Measurements from ENCODE around the gene FCF1.

Gene FCF1

DNA sequence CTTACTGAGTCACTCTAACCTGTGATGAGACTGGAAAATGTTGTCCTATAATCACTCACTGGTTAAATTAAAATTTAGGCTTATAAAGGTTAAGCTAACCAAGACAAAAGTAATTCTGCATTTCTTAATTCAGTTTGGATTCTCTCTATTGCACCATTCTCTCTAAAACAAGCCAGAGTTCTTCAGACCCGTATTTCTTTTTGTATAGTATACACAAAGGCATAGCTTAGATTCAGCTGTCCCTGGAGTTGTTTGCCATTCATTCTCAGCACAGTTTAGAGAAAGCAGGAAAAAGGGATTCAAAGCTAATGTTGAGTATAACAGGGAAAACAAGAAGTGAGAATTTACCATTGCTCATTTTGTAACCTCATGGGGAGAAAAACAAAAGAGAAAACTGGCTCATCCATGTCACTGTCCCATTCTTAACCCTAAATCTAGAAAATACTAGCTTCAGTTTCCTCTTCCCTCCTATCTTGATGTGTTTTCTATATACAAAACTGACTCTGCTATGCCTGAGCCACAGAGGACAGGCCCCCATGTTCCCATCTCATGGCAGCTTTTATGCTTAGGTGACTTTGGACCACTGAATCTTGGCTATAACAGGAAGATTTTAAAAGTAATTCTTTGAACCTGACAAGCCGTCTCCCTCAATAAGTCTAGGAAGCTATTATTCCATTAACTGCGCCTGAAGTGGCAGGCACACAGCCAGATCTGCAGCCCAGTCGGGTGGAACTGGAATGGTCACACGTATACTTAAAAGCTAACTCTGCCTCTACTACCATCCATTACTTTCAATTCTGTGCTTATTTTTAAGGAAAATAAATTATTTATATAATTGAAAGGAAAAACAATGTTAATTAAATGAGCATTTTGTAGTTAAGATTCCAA, 7.1 kb upstream of the FCF1 start:
- TF ChIP-seq, protein P1, sequence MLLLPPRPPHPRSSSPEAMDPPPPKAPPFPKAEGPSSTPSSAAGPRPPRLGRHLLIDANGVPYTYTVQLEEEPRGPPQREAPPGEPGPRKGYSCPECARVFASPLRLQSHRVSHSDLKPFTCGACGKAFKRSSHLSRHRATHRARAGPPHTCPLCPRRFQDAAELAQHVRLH (tag by site-specific recombination; IDR thresholded peaks at IDR 0.05): no peak
- 0 out of 2 replicates have a peak, but pooled peaks have one; percentile 10 for TF ChIP-seq PRDM6 (tag by site-specific recombination; IDR thresholded peaks at IDR 0.05)
- Histone ChIP-seq H3K27ac (ENCODE audit: extremely low read depth, low read depth, low read length) (no peak overlapping the region), H3K9me3 (ENCODE audit: control insufficient read depth, insufficient read depth, low read depth, low read length) (no peaks in the 10 kb centered on the region), H3K36me3 (ENCODE audit: control insufficient read depth in 2 of 2, insufficient read depth in 1 of 2, low read length in 2 of 2) (no peaks in the 10 kb centered on the region), H3K4me1 (ENCODE audit: control insufficient read depth, insufficient read depth, low read length) (0 out of 2 replicates have a peak, but pooled peaks cover 2% of the 10 kb centered on the region), H3K4me3 (ENCODE audit: low read depth, low read length) (no peak overlapping the region)
- CTCF ChIA-PET: interaction anchor here (0.5 to 0.9 kb wide), 3 partner anchors 93 to 596 kb away, joined by 3 to 5 read pairs (median 3); partner anchors contain the start of gene LTBP2
- POLR2A ChIA-PET: no interaction called here

GRCh38 chr14:74710480-74710879, 2.5 kb upstream of the FCF1 start:
- H3K27ac ChIP-seq (ENCODE audit: extremely low read depth, low read depth, low read length): no peak overlapping the region
- H3K36me3 ChIP-seq (ENCODE audit: control insufficient read depth in 2 of 2, insufficient read depth in 1 of 2, low read length in 2 of 2): peaks cover 9% of the 10 kb centered on the region in 2 experiments; a peak in 2 of 3 replicates
- POLR2A ChIA-PET: no interaction called here
- H3K4me1 ChIP-seq (ENCODE audit: control insufficient read depth, insufficient read depth, low read length): peaks cover 11% of the 10 kb centered on the region
- H3K9me3 ChIP-seq (ENCODE audit: control insufficient read depth, insufficient read depth, low read depth, low read length): no peaks in the 10 kb centered on the region
- H3K4me3 ChIP-seq (ENCODE audit: low read depth, low read length): no peak overlapping the region
- CTCF ChIA-PET: interaction anchor here (0.6 to 0.7 kb wide), 3 partner anchors 53 to 768 kb away, joined by 3 to 6 read pairs (median 3); no protein-coding TSS in a partner anchor
- TF ChIP-seq EGR2 (tag by site-specific recombination; IDR thresholded peaks at IDR 0.05; ENCODE audit: low read depth) (no peak), ZNF114 (tag by site-specific recombination; IDR thresholded peaks at IDR 0.05) (no peak)

- Histone ChIP-seq H3K27ac (ENCODE audit: extremely low read depth, low read depth, low read length) (no peak overlapping the region), H3K36me3 (ENCODE audit: control insufficient read depth in 2 of 2, insufficient read depth in 1 of 2, low read length in 2 of 2) (peaks cover 20 to 21% of the 10 kb centered on the region in 2 experiments), H3K9me3 (ENCODE audit: control insufficient read depth, insufficient read depth, low read depth, low read length) (no peaks in the 10 kb centered on the region), H3K4me1 (ENCODE audit: control insufficient read depth, insufficient read depth, low read length) (peaks cover 9% of the 10 kb centered on the region), H3K4me3 (ENCODE audit: low read depth, low read length) (no peak overlapping the region; the same call in 1 of the 2 replicates)
- POLR2A ChIA-PET: interaction anchor here (0.5 kb wide), 1 partner anchor 127 kb away, joined by 3 read pairs; no protein-coding TSS in a partner anchor
- CTCF ChIA-PET: interaction anchor here (0.7 kb wide), 1 partner anchor 18 kb away, joined by 3 read pairs; no protein-coding TSS in a partner anchor
- no peak for TF ChIP-seq ZNF670 (tag by site-specific recombination; IDR thresholded peaks at IDR 0.05; ENCODE audit: low read depth)
- TF ChIP-seq ZNF10 (tag by site-specific recombination; IDR thresholded peaks at IDR 0.05): no peak
- no peak for TF ChIP-seq FEZF1 (tag by site-specific recombination; IDR thresholded peaks at IDR 0.05)
- TF ChIP-seq KLF9 (tag by site-specific recombination; IDR thresholded peaks at IDR 0.05; ENCODE audit: low read depth): no peak
- TF ChIP-seq ZNF16 (tag by site-specific recombination; IDR thresholded peaks at IDR 0.05; ENCODE audit: low read depth): no peak
- TF ChIP-seq ZNF791 (tag by site-specific recombination; IDR thresholded peaks at IDR 0.05): no peak
- no peak for TF ChIP-seq ZNF202 (tag by site-specific recombination; IDR thresholded peaks at IDR 0.05; ENCODE audit: borderline replicate concordance)
Observed at GRCh38 chr14:74711651-74712050, 1.3 kb upstream of the FCF1 start.

DNA sequence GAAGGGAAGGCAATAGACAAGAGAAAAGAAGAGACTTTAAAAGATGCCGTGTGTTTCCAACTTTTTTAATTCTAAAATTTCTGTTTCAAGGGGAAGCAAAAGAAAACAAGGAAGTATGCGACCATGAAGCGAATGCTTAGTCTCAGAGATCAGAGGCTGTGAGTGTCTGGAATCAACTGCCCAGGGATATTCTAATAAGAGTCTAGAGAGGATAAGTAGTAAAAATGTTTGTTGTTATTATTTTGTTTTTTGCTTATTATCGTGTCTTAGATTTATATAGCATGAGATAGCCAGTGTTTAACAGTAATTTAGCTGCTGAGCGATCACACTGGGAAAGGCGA, 421 bp downstream of the FCF1 start:
- POLR2A ChIA-PET: no interaction called here
- Histone ChIP-seq H3K4me1 (ENCODE audit: control insufficient read depth, insufficient read depth, low read length) (peaks cover 9% of the 10 kb centered on the region), H3K36me3 (ENCODE audit: control insufficient read depth in 2 of 2, insufficient read depth in 1 of 2, low read length in 2 of 2) (peaks cover 35% of the 10 kb centered on the region in 2 experiments), H3K27ac (ENCODE audit: extremely low read depth, low read depth, low read length) (0 out of 2 replicates have a peak overlapping the region, but pooled peaks have one; percentile 24), H3K4me3 (ENCODE audit: low read depth, low read length) (peak overlapping the region; percentile 99), H3K9me3 (ENCODE audit: control insufficient read depth, insufficient read depth, low read depth, low read length) (no peaks in the 10 kb centered on the region)
- CTCF ChIA-PET: no interaction called here
- TF ChIP-seq ZNF133 (tag by site-specific recombination; IDR thresholded peaks at IDR 0.05) (no peak), ZNF658 (tag by site-specific recombination; IDR thresholded peaks at IDR 0.05) (no peak), ZNF211 (tag by site-specific recombination; IDR thresholded peaks at IDR 0.05; ENCODE audit: low read depth) (no peak), ZNF664 (tag by site-specific recombination; IDR thresholded peaks at IDR 0.05) (no peak), ZNF175 (tag by site-specific recombination; IDR thresholded peaks at IDR 0.05) (no peak), GLIS2 (tag by site-specific recombination; IDR thresholded peaks at IDR 0.05) (no peak), ZFP41 (tag by site-specific recombination; IDR thresholded peaks at IDR 0.05; ENCODE audit: borderline replicate concordance) (no peak), ZBTB44 (tag by site-specific recombination; IDR thresholded peaks at IDR 0.05) (no peak)
- TF ChIP-seq, protein P2, sequence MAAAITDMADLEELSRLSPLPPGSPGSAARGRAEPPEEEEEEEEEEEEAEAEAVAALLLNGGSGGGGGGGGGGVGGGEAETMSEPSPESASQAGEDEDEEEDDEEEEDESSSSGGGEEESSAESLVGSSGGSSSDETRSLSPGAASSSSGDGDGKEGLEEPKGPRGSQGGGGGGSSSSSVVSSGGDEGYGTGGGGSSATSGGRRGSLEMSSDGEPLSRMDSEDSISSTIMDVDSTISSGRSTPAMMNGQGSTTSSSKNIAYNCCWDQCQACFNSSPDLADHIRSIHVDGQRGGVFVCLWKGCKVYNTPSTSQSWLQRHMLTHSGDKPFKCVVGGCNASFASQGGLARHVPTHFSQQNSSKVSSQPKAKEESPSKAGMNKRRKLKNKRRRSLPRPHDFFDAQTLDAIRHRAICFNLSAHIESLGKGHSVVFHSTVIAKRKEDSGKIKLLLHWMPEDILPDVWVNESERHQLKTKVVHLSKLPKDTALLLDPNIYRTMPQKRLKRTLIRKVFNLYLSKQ (tag by site-specific recombination; IDR thresholded peaks at IDR 0.05; ENCODE audit: borderline replicate concordance): no peak
